GM18873 (cell line): Measurements from ENCODE around the gene SPATA2.
"Not testable (repeated sequence)": the region's sequence is repeated elsewhere in the genome, so short reads cannot be mapped to it uniquely, and the experiment has no call there.

Source experiments
- ATAC-seq: cut with Tn5 transposase; IDR thresholded peaks from one replicate; pipeline ENCODE4 v1.9.1; 2021; ENCODE audit warnings: mild to moderate bottlenecking, moderate library complexity, moderate number of reproducible peaks; ENCODE audit not compliant: unreplicated experiment, low FRiP score

SPATA2 gene, protein sequence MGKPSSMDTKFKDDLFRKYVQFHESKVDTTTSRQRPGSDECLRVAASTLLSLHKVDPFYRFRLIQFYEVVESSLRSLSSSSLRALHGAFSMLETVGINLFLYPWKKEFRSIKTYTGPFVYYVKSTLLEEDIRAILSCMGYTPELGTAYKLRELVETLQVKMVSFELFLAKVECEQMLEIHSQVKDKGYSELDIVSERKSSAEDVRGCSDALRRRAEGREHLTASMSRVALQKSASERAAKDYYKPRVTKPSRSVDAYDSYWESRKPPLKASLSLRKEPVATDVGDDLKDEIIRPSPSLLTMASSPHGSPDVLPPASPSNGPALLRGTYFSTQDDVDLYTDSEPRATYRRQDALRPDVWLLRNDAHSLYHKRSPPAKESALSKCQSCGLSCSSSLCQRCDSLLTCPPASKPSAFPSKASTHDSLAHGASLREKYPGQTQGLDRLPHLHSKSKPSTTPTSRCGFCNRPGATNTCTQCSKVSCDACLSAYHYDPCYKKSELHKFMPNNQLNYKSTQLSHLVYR

GRCh38 chr20:49915380-49916145 lies at the start of gene SPATA2:
SPATA2 (minus strand) TSS chr20:49915529; CDS start chr20:49908490, 7,039 bp downstream.
- ATAC-seq, result peak; percentile 66

DNA sequence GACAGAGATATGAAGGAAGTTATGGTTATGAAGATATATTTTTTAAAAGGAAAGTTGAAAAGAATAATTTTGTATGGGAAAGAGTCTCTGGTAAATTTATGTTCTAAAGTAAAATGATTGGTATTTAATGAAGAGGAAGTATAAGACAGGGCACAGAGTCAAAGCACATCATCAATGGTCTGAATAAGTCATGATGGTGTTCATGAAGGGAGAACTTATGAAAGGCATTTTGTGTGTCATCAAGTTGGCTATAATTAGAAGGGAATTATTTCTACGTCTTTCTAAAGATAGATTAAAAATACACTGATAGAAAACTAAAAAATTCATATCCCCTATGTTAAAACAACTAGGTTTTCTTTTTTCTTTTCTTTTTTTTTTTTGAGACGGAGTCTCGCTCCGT lies 46.1 kb upstream of the SPATA2 start:
- ATAC-seq, result no peak

GRCh38 chr20:49957089-49957938 lies 42.0 kb upstream of the SPATA2 start:
- not testable (repeated sequence) for ATAC-seq

GRCh38 chr20:49956689-49957088 lies 41.4 kb upstream of the SPATA2 start:
- ATAC-seq, result no peak

DNA sequence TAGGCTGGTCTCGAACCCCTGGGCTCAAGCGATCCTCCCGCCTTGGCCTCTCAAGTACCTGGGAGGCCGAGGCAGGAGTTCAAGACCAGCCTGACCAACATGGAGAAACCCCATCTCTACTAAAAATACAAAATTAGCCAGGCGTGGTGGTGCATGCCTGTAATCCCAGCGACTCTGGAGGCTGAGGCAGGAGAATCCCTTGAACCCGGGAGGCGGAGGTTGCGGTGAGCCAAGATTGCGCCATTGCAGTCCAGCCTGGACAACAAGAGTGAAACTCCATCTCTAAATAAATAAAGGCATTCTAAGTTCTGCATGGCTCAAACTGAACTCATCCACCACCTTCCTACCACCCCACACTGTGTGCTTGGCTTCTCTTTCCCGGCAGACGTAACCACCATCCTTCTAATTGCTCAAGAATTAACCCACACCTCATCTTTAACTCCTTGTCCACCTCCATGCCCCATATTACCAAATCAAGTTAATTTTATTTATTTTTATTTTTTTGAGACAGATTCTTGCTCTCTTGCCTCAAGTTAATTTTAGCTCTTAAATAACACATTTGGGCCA lies 40.6 kb upstream of the SPATA2 start:
- ATAC-seq, result not testable (repeated sequence)

GRCh38 chr20:49955167-49955566 lies 39.8 kb upstream of the SPATA2 start:
- ATAC-seq, result no peak

GRCh38 chr20:49951151-49951550 lies 35.8 kb upstream of the SPATA2 start:
- no peak for ATAC-seq

- no peak for ATAC-seq
Observed at GRCh38 chr20:49948809-49949507, 33.6 kb upstream of the SPATA2 start.

GRCh38 chr20:49948178-49948577 lies 32.8 kb upstream of the SPATA2 start:
- no peak for ATAC-seq

DNA sequence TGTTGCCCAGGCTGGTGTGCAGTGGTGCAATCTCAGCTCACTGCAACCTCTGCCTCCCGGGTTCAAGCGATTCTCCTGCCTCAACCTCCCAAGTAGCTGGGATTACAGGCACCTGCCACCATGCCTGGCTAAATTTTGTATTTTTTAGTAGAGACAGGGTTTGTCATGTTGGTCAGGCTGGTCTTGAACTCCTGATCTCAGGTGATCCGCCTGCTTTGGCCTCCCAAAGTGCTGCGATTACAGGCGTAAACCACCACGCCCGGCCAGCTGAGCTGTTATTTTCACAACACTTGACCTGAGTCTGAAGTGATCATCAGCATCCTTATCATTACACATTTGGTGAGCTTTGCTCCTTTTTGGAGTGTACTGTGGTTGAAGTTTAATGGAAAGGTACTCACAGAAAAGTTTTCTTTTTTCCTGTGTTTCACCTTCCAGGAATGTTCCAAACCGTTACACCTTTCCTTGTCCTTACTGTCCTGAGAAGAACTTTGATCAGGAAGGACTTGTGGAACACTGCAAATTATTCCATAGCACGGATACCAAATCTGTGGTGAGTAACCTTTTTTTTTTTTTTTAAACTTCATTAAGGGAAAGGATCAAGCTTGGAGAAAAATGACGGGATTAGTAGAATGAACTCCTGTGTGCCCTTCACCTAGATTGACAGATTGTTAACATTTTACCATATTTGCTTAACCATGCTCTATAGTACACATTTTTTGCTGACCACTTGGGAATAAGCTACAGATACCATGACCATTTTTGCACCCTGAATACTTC lies 30.6 kb upstream of the SPATA2 start:
- no peak for ATAC-seq

DNA sequence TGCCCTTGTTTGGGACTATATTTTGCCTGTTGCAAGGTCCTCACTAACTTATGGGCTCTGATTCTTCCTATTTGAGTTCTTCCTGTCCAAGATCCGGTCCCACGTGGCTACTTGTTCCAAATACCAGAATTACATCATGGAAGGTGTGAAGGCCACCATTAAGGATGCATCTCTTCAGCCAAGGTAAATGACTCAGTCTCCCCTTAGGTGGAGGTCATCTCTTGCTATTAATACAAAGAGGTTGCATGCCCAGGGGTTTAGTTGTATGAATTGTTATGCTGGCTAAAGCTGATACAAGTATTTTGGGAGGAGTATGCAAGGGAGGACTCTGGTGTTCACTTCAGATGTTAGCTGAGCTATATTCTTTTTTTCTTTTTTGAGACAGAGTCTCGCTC lies 30.0 kb upstream of the SPATA2 start:
- ATAC-seq, result no peak

DNA sequence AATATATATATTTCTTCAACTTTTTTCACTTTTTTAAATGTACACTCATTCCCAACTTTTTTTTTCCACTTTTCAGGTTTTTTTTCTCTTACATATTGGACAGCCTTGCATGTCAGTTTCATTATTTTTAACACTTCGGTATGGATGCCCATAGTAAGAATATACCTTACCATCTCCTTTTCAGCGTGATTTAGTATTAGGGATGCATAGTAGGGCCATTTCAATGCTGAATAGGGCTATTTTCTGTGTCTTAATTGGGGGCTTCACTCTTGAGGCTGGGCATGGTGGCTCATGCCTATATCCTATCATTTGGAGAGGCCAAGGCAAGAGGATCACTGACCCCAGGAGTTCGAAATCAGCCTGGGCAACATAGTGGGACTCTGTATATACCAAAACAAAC lies 27.6 kb upstream of the SPATA2 start:
- no peak for ATAC-seq

- ATAC-seq, result no peak
Observed at GRCh38 chr20:49942303-49942702, 27.0 kb upstream of the SPATA2 start.

DNA sequence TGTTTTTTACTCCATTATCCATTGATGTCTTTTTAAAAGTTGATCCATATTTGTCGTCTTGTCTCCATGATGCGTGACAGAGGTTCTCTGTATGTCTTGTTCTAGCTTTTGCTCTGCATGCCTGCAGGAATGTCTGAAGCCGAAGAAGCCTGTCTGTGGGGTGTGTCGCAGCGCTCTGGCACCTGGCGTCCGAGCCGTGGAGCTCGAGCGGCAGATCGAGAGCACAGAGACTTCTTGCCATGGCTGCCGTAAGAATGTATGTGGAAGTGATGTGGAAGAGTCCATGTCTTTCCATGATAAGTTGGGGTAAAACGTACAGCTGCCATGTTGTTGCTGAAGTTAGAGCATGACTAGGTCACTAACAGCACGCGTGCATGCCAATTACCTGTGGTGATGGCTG lies 26.1 kb upstream of the SPATA2 start:
- ATAC-seq, result no peak

DNA sequence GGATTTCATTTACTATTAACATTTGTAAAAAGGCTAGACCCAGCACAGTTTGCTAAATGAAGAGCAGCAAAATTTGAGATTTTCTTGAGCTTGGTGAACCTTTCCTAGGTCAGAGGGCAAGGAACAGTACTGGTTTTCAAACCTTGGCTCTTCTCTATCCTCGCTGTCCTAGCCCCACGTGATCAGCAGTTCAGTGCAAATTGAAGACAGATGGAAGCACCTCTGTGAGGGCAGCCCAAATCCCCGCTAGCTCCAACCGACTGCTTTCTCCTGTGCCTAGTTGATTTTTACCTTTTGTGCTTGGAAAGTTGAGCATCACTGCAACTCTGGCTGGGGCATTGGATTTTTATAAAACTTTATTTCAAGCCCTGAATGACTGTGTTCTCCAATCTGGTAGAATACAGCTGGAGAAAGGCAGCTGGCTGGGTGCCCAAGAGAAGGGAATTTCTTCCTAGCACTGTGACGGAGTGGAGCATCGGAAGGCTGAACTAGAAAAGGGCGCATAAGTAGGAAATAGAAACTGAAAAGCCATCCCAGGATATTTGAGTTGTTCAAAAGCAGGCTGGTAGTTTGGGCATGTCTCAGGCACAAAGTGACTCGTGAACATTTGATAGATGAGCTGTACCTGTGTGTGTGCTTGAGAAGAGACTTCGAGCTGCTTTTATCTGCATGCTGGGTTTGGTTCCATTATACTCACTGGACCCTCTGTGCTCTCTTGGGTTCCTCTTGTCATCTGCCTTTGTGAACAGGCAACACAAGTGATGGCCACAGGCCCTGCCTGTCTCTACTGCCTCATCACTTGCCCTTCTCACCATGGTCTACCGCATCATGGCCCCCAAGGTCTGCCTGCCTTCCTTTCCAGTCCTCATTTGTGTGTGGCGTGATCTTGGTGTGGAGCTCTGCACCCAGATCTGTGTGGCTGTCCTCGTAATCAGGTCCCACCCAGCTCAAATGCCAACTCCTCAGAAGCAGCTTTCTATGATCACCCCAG lies 23.1 kb upstream of the SPATA2 start:
- no peak for ATAC-seq

GRCh38 chr20:49937027-49937929 lies 21.9 kb upstream of the SPATA2 start:
- ATAC-seq, result no peak
